GM21367 (cell line): ENCODE results near the gene MAGEB10.
"Not testable (repeated sequence)": the region's sequence is repeated elsewhere in the genome, so short reads cannot be mapped to it uniquely, and the experiment has no call there.

Source experiments
- ATAC-seq: cut with Tn5 transposase; IDR thresholded peaks from one replicate; pipeline ENCODE4 v1.9.1; 2021; ENCODE audit not compliant: unreplicated experiment

Gene MAGEB10

GRCh38 chrX:27807690-27808089 is at the start of gene MAGEB10:
MAGEB10 (plus strand) TSS chrX:27807990; CDS start chrX:27821307, 13,317 bp downstream.
- no peak for ATAC-seq

- no peak for ATAC-seq
These were observed 42.1 kb upstream of the MAGEB10 start for GRCh38 chrX:27765718-27766117.

GRCh38 chrX:27767387-27767786 is 40.4 kb upstream of the MAGEB10 start:
- no peak for ATAC-seq

- ATAC-seq, result no peak
These were observed 31.8 kb upstream of the MAGEB10 start for GRCh38 chrX:27775984-27776383.

- ATAC-seq, result no peak
These were observed 11.0 kb upstream of the MAGEB10 start for GRCh38 chrX:27796640-27797257.

GRCh38 chrX:27797575-27797974 is 10.2 kb upstream of the MAGEB10 start:
- ATAC-seq, result no peak

GRCh38 chrX:27808226-27808625 is 436 bp downstream of the MAGEB10 start:
- ATAC-seq, result no peak

- ATAC-seq, result not testable (repeated sequence)
These were observed 1.4 kb downstream of the MAGEB10 start for GRCh38 chrX:27808991-27809859.

- no peak for ATAC-seq
These were observed 7.4 kb downstream of the MAGEB10 start for GRCh38 chrX:27815209-27815608.

- no peak for ATAC-seq
These were observed 16.0 kb downstream of the MAGEB10 start for GRCh38 chrX:27823812-27824211.

- no peak for ATAC-seq
These were observed 30.4 kb downstream of the MAGEB10 start for GRCh38 chrX:27838185-27838584.

- ATAC-seq, result no peak
These were observed 33.1 kb downstream of the MAGEB10 start for GRCh38 chrX:27840881-27841280.

GRCh38 chrX:27842859-27843258 is 35.1 kb downstream of the MAGEB10 start:
- no peak for ATAC-seq

- ATAC-seq, result no peak
These were observed 52.5 kb downstream of the MAGEB10 start for GRCh38 chrX:27860337-27860736.

GRCh38 chrX:27863809-27864208 is 56.0 kb downstream of the MAGEB10 start:
- no peak for ATAC-seq
